ENCODE data around the gene PALM2AKAP2. TPM values are rescaled to one million over a fixed set of nuclear protein-coding genes. Genes with fewer than 3 reads are reported as not detected.

The PALM2AKAP2 gene
- total RNA-seq: not detected
- polyA plus RNA-seq: not detected
- 0.30 to 1.3 (median 1.1) reads per million in 6 experiments for total RNA-seq

GRCh38 chr9:109779711-109780452 is at the start of gene PALM2AKAP2:
TSS of gene PALM2AKAP2 (plus strand) at chr9:109780198. CDS start at chr9:109780489, 291 bp downstream.
- Mint-ChIP-seq H3K9me3 (peaks cover 0 to 21% (median 0%) of the 10 kb centered on the region in 9 donors), H3K36me3 (no peaks in the 10 kb centered on the region), H3K4me3 (no peak within 1 kb of the TSS), H3K27me3 (peaks cover 11 to 28% (median 26%) of the 10 kb centered on the region in 5 donors), H3K27ac (no peak within 1 kb of the TSS), H3K4me1 (peaks cover 0 to 2% (median 0%) of the 10 kb centered on the region in 4 donors)
- POLR2A ChIA-PET: no interaction called here
- peak in 1 of 10 donors; percentile 4 for DNase-seq
- ATAC-seq: no peak

- no peak overlapping the region for H3K4me3 Mint-ChIP-seq
- no peak overlapping the region for H3K27ac Mint-ChIP-seq
- ATAC-seq (no peak), DNase-seq (no peak)
- POLR2A ChIA-PET: no interaction called here
- peaks cover 0 to 6% (median 0%) of the 10 kb centered on the region in 9 donors for H3K9me3 Mint-ChIP-seq
- H3K4me1 Mint-ChIP-seq: no peaks in the 10 kb centered on the region
- H3K27me3 Mint-ChIP-seq: peaks cover 0 to 10% (median 9%) of the 10 kb centered on the region in 5 donors
- no peaks in the 10 kb centered on the region for H3K36me3 Mint-ChIP-seq
These were observed 49.8 kb upstream of the PALM2AKAP2 start for GRCh38 chr9:109730228-109730627.

- Mint-ChIP-seq H3K9me3 (peaks cover 0 to 8% (median 2%) of the 10 kb centered on the region in 9 donors), H3K4me1 (no peaks in the 10 kb centered on the region), H3K36me3 (no peaks in the 10 kb centered on the region), H3K27ac (no peak overlapping the region), H3K4me3 (no peak overlapping the region), H3K27me3 (peaks cover 9 to 19% (median 12%) of the 10 kb centered on the region in 5 donors)
- ATAC-seq (no peak), DNase-seq (no peak)
- POLR2A ChIA-PET: no interaction called here
These were observed 46.3 kb upstream of the PALM2AKAP2 start for GRCh38 chr9:109733690-109734089.

GRCh38 chr9:109734814-109735213 is 45.2 kb upstream of the PALM2AKAP2 start:
- DNase-seq: no peak
- no peak overlapping the region for H3K4me3 Mint-ChIP-seq
- no peaks in the 10 kb centered on the region for H3K36me3 Mint-ChIP-seq
- POLR2A ChIA-PET: no interaction called here
- no peaks in the 10 kb centered on the region for H3K4me1 Mint-ChIP-seq
- H3K27ac Mint-ChIP-seq: no peak overlapping the region
- H3K27me3 Mint-ChIP-seq: peaks cover 9 to 19% (median 13%) of the 10 kb centered on the region in 5 donors
- ATAC-seq: no peak
- peaks cover 0 to 8% (median 2%) of the 10 kb centered on the region in 9 donors for H3K9me3 Mint-ChIP-seq

- Mint-ChIP-seq H3K9me3 (peaks cover 0 to 8% (median 2%) of the 10 kb centered on the region in 9 donors), H3K4me3 (no peak overlapping the region), H3K36me3 (no peaks in the 10 kb centered on the region), H3K27ac (no peak overlapping the region), H3K27me3 (peaks cover 5 to 22% (median 18%) of the 10 kb centered on the region in 5 donors), H3K4me1 (no peaks in the 10 kb centered on the region)
- DNase-seq (no peak), ATAC-seq (no peak)
- POLR2A ChIA-PET: no interaction called here
These were observed 44.2 kb upstream of the PALM2AKAP2 start for GRCh38 chr9:109735801-109736200.

- Mint-ChIP-seq H3K36me3 (no peaks in the 10 kb centered on the region), H3K9me3 (peaks cover 0 to 8% (median 2%) of the 10 kb centered on the region in 9 donors), H3K4me1 (no peaks in the 10 kb centered on the region), H3K4me3 (no peak overlapping the region), H3K27ac (no peak overlapping the region), H3K27me3 (peaks cover 4 to 22% (median 20%) of the 10 kb centered on the region in 5 donors)
- DNase-seq: no peak
- POLR2A ChIA-PET: no interaction called here
- ATAC-seq: no peak
These were observed 42.7 kb upstream of the PALM2AKAP2 start for GRCh38 chr9:109737295-109737694.

- no peak for ATAC-seq
- Mint-ChIP-seq H3K4me3 (no peak overlapping the region), H3K27me3 (peaks cover 6 to 28% (median 16%) of the 10 kb centered on the region in 5 donors), H3K4me1 (no peaks in the 10 kb centered on the region), H3K36me3 (no peaks in the 10 kb centered on the region), H3K27ac (no peak overlapping the region), H3K9me3 (peaks cover 0 to 8% (median 0%) of the 10 kb centered on the region in 9 donors)
- DNase-seq: no peak
- POLR2A ChIA-PET: no interaction called here
These were observed 40.2 kb upstream of the PALM2AKAP2 start for GRCh38 chr9:109739760-109740159.

- peaks cover 0 to 9% (median 0%) of the 10 kb centered on the region in 9 donors for H3K9me3 Mint-ChIP-seq
- no peaks in the 10 kb centered on the region for H3K36me3 Mint-ChIP-seq
- POLR2A ChIA-PET: no interaction called here
- H3K27me3 Mint-ChIP-seq: peaks cover 7 to 37% (median 14%) of the 10 kb centered on the region in 5 donors
- DNase-seq (no peak), ATAC-seq (no peak)
- H3K4me1 Mint-ChIP-seq: no peaks in the 10 kb centered on the region
- H3K27ac Mint-ChIP-seq: no peak overlapping the region
- H3K4me3 Mint-ChIP-seq: no peak overlapping the region
These were observed 37.1 kb upstream of the PALM2AKAP2 start for GRCh38 chr9:109742776-109743348.

- no peak overlapping the region for H3K4me3 Mint-ChIP-seq
- DNase-seq: no peak
- ATAC-seq: no peak
- H3K27me3 Mint-ChIP-seq: peaks cover 7 to 37% (median 14%) of the 10 kb centered on the region in 5 donors
- H3K27ac Mint-ChIP-seq: no peak overlapping the region
- H3K36me3 Mint-ChIP-seq: no peaks in the 10 kb centered on the region
- POLR2A ChIA-PET: no interaction called here
- peaks cover 0 to 9% (median 0%) of the 10 kb centered on the region in 9 donors for H3K9me3 Mint-ChIP-seq
- H3K4me1 Mint-ChIP-seq: no peaks in the 10 kb centered on the region
These were observed 36.3 kb upstream of the PALM2AKAP2 start for GRCh38 chr9:109743696-109744095.

- Mint-ChIP-seq H3K4me3 (no peak overlapping the region), H3K36me3 (no peaks in the 10 kb centered on the region), H3K27me3 (peaks cover 6 to 27% (median 14%) of the 10 kb centered on the region in 5 donors), H3K27ac (no peak overlapping the region), H3K4me1 (no peaks in the 10 kb centered on the region), H3K9me3 (peaks cover 0 to 9% (median 0%) of the 10 kb centered on the region in 9 donors)
- no peak for ATAC-seq
- POLR2A ChIA-PET: no interaction called here
- DNase-seq: no peak
These were observed 34.4 kb upstream of the PALM2AKAP2 start for GRCh38 chr9:109745335-109746283.

- DNase-seq: no peak
- Mint-ChIP-seq H3K9me3 (peaks cover 0 to 40% (median 0%) of the 10 kb centered on the region in 9 donors), H3K36me3 (no peaks in the 10 kb centered on the region), H3K4me3 (no peak overlapping the region), H3K27ac (no peak overlapping the region), H3K27me3 (peaks cover 5 to 25% (median 11%) of the 10 kb centered on the region in 5 donors), H3K4me1 (no peaks in the 10 kb centered on the region)
- POLR2A ChIA-PET: no interaction called here
- no peak for ATAC-seq
These were observed 28.7 kb upstream of the PALM2AKAP2 start for GRCh38 chr9:109751253-109751652.

- Mint-ChIP-seq H3K27me3 (peaks cover 5 to 22% (median 8%) of the 10 kb centered on the region in 5 donors), H3K9me3 (peaks cover 0 to 32% (median 0%) of the 10 kb centered on the region in 9 donors), H3K4me3 (no peak overlapping the region), H3K4me1 (no peaks in the 10 kb centered on the region), H3K27ac (no peak overlapping the region), H3K36me3 (no peaks in the 10 kb centered on the region)
- ATAC-seq: no peak
- POLR2A ChIA-PET: no interaction called here
- DNase-seq: no peak
These were observed 26.7 kb upstream of the PALM2AKAP2 start for GRCh38 chr9:109753308-109753707.

All from naive thymus-derived CD8-positive, alpha-beta T cell (primary cell).